Measurements from ENCODE around the gene WASF2.
A peak's percentile ranks its signal among the peaks of the same experiment; 100 is the strongest.
"Not testable (repeated sequence)": the region's sequence is repeated elsewhere in the genome, so short reads cannot be mapped to it uniquely, and the experiment has no call there.

Gene WASF2

DNA sequence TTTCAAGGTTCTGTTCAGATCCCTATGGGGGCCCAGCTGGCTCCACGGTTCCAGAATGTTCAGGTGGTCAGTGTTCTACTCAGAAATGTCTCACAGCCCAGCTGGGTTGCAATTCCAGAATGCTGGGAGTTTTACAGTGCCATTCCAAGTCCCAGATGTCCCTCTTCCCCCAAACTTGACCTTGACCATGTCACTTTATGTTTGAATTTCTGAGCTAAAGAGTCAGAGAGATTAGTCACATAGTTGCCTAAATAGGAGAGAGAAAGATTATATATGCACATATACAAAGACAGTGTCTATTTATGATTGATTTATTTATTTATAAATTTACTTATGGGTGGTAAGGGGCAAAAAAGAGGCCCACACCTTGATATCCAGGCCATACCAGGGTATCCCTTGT, 95.0 kb downstream of the WASF2 start:
- DNase-seq, result no peak

DNA sequence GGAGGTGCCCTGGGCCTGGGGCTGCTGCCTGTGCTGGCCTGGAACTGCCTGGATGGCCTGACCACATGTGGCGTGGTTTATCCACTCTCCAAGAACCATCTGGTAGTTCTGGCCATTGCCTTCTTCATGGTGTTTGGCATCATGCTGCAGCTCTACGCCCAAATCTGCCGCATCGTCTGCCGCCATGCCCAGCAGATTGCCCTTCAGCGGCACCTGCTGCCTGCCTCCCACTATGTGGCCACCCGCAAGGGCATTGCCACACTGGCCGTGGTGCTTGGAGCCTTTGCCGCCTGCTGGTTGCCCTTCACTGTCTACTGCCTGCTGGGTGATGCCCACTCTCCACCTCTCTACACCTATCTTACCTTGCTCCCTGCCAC, 95.7 kb downstream of the WASF2 start:
- no peak for DNase-seq

- DNase-seq, result no peak
These were observed 96.2 kb downstream of the WASF2 start for GRCh38 chr1:27393641-27394281.

GRCh38 chr1:27392778-27393635, 97.0 kb downstream of the WASF2 start:
- no peak for DNase-seq

DNA sequence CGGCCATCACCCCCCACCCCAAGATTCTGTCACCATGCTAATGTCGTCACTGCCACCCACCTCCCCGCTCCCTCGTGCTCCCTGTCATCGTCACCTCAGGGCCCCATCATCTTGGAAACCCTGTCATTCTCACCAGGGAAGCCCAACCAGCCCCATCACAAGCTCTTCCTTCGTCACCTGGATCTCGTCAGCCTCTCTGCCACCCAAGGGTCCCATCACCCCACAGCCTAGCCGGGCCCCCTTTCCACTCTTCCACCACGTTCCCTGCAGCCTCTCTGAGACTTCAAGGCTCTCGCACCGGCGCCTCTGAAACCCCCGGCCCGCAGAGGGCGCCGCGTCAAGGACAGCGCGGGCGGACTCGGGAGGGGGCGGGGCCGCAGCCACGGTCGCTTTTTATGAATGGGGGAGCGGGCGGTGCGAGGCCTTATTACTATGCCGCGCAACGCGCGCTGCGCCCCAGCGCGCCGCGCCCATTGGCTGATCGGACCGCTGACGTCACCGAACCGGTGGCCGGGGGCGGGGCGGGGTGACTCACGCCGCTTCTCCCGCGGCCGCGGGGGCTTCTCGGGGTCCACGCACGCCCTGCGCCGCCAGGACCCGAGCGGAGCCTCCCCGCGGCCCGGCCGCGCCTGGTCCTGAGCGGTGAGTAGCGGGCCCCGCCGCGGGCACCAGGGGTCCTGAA, 97.7 kb downstream of the WASF2 start, which contains the start of gene GPR3:
Gene GPR3 (plus strand): TSS at position 527 of the 682 bp plus-strand sequence. CDS start 1,177 bp downstream, outside the sequence.
- peak; percentile 77 to 88 for DNase-seq

DNA sequence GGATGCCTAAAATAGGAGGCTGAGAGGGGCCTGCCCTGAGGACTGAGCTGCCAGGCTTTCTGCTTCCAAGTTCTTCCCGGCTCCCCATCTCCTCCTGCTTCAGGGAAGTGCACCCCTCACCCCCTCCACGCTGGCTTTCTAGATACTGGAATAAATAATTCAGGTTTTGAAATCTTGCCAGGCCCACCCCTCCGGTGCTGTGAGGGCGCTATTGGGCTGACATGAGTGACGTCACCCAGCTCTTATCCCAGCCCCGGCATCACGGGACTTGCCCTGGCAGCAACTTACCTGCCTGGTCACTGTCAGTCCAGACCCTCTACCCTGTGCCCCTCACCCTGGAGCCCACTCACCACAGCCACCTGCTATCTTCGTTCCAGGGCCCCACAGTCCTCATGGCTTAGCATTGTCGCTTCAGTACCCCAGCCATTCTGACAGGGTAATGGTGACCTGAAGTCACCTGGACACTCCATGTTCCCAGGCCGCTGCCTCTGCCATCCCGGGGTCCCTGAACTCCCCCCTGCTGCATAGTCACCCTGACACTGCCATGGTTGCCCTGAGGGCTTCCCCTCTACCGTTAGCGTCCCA, 98.4 kb downstream of the WASF2 start:
- no peak for DNase-seq

- DNase-seq, result peak; percentile 32 to 38
These were observed 101.5 kb downstream of the WASF2 start for GRCh38 chr1:27388337-27389005.

DNA sequence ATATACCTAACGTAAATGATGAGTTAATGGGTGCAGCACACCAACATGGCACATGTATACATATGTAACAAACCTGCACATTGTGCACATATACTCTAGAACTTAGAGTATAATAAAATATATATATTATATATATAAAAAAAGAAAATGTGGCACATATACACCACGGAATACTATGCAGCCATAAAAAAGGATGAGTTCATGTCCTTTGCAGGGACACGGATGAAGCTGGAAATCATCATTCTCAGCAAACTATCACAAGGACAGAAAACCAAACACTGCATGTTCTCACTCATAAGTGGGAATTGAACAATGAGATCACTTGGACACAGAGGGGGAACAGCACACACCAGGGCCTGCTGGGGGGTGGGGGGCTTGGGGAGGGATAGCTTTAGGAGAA, 105.2 kb downstream of the WASF2 start:
- not testable (repeated sequence) for DNase-seq

- DNase-seq, result no peak
These were observed 106.3 kb downstream of the WASF2 start for GRCh38 chr1:27383661-27384060.

- DNase-seq, result no peak
These were observed 106.8 kb downstream of the WASF2 start, which contains the start of gene CD164L2 for GRCh38 chr1:27383039-27383605. Gene CD164L2, minus strand, starts transcription at chr1:27383333. Its CDS starts 94 bp downstream, at chr1:27383239.

- no peak for DNase-seq
These were observed 107.8 kb downstream of the WASF2 start for GRCh38 chr1:27381969-27382762.

- no peak for DNase-seq
These were observed 108.9 kb downstream of the WASF2 start for GRCh38 chr1:27380766-27381733.

- no peak for DNase-seq
These were observed 109.7 kb downstream of the WASF2 start for GRCh38 chr1:27380224-27380623.

DNA sequence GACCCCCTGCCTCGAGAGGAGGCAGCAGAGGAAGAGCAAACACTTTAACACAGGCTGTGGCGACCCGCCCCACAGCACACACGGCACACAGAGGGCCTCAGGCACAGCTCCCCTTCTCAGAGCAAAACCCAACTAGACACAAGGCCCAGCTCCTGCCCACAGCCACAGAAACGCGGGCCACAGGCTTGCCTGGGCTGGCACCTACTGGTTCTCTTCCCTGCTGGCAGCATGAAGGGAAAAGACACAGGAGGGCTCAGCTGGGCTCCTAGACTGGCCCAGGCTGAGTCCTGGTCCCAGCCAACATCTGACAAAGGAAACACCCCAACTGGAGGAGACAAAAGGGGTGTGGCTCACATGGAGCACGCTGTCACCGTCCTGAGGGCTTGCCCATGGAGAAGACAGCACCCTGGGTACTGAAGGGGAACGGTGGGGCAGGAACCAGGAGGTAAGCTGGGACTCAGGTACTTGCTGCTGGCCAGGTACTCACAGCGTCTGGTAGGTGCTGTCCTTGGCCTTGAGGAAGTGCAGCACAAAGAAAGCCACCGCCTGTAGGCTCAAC, 110.3 kb downstream of the WASF2 start:
- DNase-seq, result no peak

- no peak for DNase-seq
These were observed 112.0 kb downstream of the WASF2 start for GRCh38 chr1:27377760-27378495.

DNA sequence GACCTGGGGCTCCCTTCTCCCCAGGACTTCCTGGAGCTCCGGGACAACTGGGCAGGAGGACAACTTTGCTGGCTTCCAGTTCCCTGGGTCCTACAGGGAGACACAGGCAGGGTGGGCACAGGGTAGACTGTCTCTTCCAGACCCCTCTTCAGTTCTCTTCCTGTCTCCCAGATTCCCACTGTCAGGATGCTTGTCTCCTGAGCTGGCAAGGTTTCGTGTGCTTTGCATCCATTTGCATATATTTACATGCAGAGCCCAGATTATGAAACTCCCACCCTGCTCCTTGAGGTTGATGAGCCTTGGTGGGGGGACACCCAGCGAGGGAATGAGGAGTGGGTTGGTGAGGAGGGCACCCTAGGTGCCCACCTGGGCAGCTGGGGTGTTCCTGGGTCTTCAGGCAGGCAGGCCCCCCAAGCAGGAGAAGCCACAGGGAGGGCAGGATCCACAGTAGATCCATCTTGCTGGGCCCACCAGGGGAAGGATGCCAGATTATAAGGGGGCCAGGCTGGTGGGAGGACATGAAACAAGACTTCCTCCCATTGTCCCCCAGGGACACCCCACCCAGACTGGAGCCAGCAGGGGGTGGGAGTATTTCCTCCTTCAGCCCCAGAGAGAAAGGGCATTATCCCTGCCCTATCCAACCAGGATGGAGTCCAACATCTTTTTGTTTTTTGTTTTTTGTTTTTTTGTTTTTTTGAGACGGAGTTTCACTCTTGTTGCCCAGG, 115.4 kb downstream of the WASF2 start, which contains the start of gene FCN3:
Gene FCN3 (minus strand): TSS at position 463 of the 725 bp plus-strand sequence. CDS start 6 bp downstream, at position 457.
- no peak for DNase-seq

- no peak for DNase-seq
These were observed 116.9 kb downstream of the WASF2 start for GRCh38 chr1:27372808-27373690.
